Peyer's patch (tissue), 4 donors: ENCODE measurements around the gene RSBN1L.

ENCODE experiments used
- POLR2A ChIP-seq, 2 donors: fragments of 450-650 bp; IDR thresholded peaks; one replicate each; pipeline ENCODE4 v1.5.1; 2017; ENCODE audit warnings: antibody characterized with exemption in 2 of 2, mild to moderate bottlenecking in 2 of 2, moderate library complexity in 2 of 2
- TF ChIP-seq, protein P1 (sequence below), 6 experiments: fragments of 450-650 bp in 4 of 6; fragments of 200-600 bp in 2 of 6; sonication (generic) in 1 of 6; IDR thresholded peaks; one replicate each; pipeline ENCODE4 v1.5.1; 2017 to 2019; ENCODE audit warnings: antibody characterized with exemption in 6 of 6, mild to moderate bottlenecking in 3 of 6, moderate library complexity in 1 of 6

DNA sequence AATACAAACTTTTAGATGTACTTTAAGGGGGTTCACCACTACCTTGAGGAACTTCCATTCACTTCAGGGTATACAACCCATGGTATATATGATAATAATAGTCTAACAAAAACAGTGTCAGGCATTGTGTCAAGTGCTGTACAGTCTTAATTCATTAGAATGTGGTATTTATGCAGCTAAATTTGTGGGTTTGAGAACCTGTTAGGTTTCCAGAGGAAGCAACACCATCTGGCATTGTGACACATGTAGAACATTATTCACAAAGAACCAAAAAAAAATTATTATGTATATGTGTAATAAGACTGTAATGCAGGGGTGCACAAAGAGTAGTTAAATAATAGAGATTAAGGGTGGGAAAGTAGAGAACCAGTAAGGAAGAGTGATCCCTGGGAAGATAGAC, 75.6 kb downstream of the RSBN1L start:
- TF ChIP-seq, protein P1, sequence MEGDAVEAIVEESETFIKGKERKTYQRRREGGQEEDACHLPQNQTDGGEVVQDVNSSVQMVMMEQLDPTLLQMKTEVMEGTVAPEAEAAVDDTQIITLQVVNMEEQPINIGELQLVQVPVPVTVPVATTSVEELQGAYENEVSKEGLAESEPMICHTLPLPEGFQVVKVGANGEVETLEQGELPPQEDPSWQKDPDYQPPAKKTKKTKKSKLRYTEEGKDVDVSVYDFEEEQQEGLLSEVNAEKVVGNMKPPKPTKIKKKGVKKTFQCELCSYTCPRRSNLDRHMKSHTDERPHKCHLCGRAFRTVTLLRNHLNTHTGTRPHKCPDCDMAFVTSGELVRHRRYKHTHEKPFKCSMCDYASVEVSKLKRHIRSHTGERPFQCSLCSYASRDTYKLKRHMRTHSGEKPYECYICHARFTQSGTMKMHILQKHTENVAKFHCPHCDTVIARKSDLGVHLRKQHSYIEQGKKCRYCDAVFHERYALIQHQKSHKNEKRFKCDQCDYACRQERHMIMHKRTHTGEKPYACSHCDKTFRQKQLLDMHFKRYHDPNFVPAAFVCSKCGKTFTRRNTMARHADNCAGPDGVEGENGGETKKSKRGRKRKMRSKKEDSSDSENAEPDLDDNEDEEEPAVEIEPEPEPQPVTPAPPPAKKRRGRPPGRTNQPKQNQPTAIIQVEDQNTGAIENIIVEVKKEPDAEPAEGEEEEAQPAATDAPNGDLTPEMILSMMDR (IDR thresholded peaks at IDR 0.05), result no peak
- TF ChIP-seq POLR2A (IDR thresholded peaks at IDR 0.05), result no peak
